GM23248 (cell line): ENCODE measurements around the gene FSCN2.

Experiments used
- EZH2 ChIP-seq: fragments of 200-600 bp; sonication (generic); IDR thresholded peaks from 2 replicates; pipeline ENCODE4 v1.6.1; 2018; ENCODE audit warnings: antibody characterized with exemption, mild to moderate bottlenecking; ENCODE audit not compliant: insufficient read depth, poor library complexity, severe bottlenecking
- EZH2phosphoT487 ChIP-seq: fragments of 200-600 bp; sonication (generic); IDR thresholded peaks from 2 replicates; pipeline ENCODE4 v1.6.1; 2018; ENCODE audit warnings: antibody characterized with exemption, moderate library complexity, mild to moderate bottlenecking, low read depth; ENCODE audit not compliant: insufficient read depth

- TF ChIP-seq EZH2phosphoT487: no peak
- TF ChIP-seq EZH2: no peak
These were observed 13.8 kb upstream of the FSCN2 start for GRCh38 chr17:81514489-81514738.
